NK-92 (cell line): ENCODE measurements around the gene TPPP2.

Source experiments
- DNase-seq: peaks from one replicate; lab custom pipeline; 2025; ENCODE audit not compliant: unreplicated experiment; lab: John Stamatoyannopoulos, UW

TPPP2 gene

DNA sequence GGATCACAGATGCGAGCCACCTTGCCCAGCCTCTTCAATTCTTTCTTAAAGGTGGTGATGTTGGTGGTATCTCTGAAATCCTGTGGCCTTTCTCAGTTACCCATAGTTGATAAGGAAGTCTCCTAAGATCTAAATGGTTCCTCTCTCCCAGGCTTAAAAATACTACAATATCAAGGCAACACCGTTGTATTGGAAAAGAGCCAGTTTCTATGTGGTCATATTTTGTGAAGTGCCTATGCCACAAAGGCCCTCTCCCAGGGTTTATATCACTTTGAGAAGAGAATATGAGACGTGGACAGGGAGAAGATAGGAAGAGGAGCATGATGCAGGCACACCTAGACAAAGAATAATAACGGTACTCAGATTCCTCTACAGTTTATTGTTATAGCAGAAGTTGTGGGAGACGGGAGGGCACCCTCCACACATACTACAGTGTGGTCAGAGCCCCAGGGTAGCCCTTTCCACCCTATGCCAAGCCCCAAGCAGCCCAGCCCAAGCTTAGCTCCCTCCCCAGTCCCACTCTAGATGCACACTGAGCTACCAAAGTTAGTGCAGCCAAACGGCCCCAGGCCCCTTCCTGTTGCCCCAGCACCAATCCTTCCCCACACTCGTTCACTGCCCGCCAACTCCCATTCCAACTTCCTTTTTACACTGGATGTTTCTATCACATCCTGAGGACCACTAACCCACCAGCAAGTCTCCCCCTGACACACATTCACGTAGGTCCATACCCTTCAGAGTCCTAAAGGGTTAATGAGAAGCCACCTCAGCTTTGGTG lies 13.4 kb upstream of the TPPP2 start:
- no peak for DNase-seq

DNA sequence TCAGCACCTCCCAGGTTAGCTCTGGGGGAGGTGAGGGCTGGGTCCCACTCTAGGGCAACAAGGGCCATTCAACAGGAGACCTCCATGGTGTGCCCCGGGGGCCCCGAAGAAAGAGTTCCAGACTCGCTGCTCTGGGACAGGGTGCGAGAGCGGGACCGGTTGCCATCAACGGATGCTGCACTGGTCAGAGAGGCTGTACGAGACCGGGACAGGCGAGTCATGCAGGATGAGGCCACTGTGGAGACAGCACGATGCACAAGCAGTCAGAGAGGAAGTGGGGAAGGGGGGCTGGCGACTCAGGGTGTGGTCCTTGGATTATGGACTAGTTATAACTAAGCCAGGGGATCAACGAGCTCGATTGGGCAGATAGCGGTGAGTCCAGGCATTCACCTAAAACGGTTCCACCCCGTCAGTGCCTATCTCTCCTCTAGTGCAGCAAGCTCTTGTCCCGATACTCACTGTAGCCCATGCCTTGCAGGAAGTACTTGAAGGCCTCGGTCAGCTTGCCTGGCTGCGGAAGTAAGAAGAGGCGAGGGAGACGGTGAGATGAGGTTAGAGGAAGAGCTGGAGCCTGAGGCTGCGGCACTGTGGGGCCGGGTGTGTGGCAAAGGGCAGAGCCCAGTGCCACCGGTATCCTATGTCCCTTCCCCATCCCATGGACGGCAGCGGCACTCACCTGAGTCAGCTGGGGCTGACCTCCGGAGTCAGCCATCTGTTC lies 12.3 kb upstream of the TPPP2 start:
- no peak for DNase-seq

DNA sequence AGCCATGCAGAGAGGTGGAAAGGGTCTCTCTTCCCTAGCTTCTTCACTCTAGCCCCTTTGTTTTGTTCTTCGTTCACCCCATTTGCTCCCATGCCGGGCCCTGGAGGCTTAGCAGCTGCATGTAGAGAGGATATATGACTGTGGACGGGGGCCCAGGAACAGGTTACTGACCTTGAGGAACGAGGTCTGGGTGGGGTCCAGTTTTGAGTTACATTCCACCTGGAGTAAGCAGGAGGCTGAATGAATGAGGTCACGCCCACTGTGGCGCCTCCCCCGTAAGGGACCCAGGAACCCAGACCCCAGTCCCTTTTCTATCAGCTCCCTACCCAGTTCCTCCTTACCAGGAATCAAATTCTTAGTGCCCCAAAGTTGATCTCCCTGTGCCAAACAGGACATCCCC lies 11.7 kb upstream of the TPPP2 start:
- DNase-seq: no peak

DNA sequence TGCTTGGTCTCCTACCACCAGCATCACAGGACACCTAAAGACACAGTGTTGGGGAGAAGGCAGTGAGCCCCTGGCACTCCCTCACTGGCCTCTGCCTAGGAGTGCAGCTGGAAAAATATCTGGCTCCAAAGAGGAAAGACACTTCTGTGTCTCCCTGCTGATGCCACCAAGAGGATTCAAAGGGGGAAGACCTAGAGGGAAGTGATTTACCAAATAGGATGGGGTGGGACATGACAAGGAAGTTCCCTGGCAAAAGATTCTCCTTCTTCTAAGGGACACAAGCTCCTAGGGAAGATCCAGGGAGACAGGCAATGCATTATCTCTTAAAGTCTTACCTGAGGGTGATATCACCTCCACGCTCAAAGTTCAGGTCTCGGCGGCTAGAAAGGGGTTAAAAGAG lies 11.2 kb upstream of the TPPP2 start:
- no peak for DNase-seq

DNA sequence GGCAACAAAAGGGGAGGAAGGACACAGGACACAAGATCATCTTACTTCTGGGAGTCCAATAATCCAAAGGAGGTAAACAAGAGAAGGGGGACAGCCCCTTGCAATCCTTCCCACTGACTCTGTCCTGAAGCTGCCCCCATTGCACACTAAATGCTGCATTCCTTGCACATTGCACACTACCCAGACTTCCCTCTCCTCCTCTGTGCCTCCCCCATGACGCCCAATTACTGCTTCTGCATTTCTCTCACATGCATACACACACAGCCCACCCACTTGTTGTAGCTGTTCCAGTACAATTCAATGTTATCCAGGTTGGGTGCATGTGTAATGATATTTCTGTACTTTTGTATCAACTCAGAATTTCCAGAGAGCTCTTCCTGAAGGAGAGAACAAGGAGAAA lies 10.7 kb upstream of the TPPP2 start:
- DNase-seq: no peak

DNA sequence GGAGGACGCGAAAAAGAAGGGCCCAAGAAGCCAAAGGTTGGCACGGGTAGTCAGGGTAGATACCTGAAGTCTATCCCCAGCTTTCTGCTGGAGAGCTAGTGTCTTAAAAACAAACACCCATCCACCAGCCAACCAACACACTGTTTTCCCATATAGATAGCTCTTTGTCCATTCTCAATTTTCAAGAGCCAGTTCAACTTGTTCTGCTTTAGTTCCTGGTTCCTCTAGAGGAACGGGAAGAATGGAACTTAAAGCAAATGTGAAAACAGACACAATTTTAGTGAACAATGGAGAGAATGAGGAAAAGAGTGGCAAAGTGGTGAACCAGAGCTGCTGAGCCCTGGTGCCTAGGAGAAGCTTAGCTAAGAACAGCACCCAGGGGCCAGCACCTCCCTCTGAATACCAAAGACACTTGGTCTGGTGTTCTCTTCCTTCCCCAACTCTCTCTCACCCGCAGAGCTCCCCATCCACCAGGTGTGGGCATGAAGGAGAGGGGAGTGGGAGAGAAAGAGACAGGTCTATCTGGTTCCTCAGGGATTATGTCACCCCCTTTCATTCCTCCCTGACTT lies 9.0 kb upstream of the TPPP2 start:
- DNase-seq: no peak

DNA sequence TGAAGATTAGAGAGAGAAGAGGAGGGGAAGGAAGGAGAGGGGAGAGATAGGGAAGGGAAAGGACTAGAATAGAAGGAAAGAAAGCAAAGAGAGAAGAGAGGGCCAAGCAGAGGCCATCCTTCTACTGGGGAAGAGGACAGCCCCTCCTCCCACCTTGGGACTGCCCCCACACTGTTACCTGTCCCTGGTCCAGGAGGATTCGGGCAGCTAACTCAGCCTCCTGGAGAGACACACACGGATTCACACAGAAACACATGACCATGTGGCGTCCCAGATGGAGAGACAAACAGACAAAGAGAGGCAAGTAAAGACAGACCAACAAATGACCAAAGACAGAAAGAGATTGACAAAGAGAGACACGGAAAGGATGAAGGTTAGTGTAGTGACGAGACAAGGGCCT lies 7.3 kb upstream of the TPPP2 start:
- no peak for DNase-seq

DNA sequence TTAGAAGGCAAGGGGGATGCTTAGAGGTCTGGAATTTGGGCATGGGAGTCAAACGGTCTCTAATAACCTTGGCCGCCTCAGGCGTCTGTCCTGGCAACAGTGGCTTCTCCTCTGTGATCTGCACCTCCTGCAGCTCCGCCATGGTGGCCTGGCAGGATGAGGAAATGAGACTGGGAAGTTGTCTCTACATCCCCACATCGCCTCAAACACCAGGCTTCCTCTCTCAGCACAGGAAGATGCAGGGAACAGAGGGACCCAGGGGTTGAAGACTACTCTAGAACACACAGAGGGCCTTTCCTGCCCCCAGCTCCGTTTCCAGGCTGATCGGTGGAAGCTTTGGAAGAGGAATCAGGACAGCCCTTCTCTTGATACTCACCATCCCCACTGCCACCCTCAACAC lies 6.8 kb upstream of the TPPP2 start:
- no peak for DNase-seq

DNA sequence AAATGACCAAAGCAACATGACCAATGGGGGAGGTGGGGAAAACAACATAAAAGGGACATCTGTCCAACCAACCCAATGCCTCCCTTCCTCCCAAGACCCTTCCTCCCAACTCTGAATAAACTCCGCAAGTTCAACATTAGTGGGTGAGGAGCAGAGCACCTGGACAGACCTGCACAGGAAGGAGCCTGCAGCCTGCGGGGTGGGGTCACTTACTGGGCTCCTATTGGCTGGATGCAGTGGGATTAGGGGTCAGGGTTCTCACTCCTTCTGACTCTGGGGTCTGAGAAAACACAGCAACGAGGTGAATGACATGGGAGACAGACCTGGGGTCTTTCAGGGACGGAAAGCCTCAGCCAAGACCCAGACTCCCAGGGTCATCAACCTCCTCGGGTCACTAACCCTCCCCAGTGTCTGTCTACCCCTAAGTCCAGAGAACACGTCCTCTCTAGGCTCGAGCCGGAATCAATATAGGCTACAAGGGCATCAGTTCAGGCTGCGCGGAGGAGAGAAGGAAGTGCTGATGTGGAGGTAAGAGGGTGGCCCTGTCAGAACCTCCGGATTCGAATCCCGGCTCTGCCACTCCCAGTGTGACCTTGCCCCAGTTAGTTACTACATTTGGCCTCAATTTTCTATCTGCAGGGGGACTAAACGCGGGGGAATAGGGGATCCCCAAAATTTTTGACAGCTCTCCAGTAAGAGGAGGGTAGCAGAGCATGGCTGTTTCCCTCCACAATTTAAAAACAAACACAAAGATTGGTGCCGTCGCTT lies 6.0 kb upstream of the TPPP2 start:
- no peak for DNase-seq

DNA sequence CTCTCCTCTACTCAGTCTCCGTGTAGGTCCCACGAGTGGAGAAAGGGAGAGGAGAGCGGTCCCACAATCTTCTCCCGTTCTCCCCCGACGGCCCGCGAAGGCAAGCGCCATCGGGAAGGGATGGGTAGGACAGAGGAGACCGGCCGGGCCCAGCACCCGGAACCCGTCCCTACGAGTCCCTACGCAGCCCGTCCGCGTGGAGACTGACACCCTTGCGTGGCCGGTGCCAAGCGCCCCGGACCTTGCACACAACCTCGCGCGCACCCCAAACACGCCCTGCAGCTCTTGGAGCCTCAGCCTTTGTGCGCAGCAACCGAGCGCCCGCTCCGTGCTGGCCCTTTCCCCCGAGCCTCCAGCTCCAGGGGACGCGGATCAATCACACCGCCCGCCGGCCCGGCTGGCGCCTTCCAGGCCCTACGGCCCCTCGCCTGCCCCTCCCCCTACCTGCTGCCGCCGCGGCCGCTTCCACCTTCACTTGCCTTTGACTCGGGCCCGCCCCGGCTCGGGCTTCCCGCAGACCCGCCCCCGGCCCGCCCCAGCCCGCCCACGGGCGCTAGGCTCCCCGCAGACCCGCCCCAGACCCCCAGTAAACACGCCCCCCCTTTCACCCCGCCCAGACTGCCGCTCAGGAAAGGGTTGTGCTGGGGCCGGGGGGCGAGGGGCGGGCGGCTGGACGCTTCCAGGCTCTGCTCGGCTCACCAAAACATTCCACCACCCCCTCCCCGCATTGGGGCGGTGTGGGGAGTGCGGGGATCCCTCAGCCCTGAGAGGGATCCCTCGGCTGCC lies 5.2 kb upstream of the TPPP2 start, which contains the start of gene NDRG2:
Gene NDRG2, minus strand, starts transcription at position 477 of the 786 bp plus-strand sequence. CDS start 1,746 bp downstream, outside the sequence.
- DNase-seq: no peak

DNA sequence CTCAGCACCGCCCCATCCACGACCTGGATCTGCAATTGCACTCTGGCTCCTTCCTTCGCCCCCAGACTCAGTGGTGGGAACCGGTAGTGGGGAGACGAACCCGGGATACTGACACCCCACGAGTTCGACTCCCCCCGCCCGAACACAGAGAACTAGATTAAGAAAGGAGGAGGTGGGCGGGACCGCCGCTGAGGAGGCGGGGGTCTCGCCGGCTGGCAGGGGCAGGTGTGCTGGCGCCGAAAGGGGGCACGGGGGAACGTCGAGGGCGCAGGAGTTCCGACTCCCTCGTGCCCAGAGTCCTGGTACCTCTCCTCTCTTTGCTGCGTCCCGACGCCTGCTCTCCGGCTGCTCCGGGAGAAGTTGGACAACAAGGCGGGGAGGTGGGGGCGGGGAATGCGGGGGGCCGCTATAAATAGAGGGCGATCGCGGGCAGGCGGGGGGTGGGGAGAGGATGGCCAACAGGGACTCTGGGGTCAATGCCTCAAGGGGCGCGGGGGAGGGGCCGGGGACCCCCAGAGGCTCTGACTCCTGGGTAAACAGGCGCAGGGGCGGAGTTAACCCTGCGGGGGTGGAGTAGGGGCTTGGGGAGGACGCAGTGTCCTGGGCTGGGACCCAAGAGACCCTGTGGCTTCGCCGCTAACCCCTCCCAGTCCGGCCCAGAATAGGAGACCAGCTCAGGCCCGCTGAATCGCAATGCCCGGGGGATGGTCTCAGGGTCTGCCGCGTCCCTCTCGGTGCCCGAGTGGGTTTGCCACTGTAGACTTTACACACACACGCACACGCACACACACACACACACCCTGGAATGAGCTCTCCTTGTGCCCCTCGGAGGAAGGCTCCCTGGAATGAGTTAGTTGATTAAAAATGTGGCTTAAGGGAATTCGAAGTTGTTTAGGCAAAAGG lies 4.4 kb upstream of the TPPP2 start:
- no peak for DNase-seq

DNA sequence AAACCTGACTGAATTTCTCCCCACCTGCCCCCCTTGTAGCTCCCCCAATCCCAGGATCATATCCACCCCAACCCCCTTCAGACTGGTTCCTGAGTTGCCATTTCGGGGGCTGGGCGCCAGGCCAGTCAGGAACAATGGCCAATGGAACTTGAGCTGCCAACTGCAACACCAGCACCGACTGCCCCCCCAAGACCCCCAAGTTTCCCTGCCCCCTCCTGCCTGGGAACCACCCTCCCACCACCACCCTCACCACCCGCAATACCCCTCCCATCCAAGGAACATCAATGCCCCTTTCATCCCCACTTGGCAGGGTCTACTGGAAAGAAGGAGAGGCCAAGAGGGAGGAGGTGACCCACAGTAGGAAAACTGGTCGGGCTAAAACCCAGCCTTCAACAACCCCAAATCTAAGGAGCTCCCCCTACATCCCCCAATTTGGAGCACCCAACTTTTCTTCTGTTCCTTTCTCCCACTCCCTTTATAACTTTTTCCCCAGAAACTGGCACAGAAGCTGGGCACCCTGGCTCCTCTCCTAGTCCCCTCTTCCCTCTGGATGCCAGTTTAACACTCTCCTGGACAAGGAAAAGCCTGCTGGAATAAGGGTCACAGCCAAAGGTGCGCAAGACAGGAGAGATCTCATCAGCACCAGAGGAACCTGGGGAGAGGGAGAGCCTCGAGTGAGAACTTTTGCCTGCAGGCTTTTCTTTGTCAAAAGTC lies 3.6 kb upstream of the TPPP2 start:
- DNase-seq: no peak

DNA sequence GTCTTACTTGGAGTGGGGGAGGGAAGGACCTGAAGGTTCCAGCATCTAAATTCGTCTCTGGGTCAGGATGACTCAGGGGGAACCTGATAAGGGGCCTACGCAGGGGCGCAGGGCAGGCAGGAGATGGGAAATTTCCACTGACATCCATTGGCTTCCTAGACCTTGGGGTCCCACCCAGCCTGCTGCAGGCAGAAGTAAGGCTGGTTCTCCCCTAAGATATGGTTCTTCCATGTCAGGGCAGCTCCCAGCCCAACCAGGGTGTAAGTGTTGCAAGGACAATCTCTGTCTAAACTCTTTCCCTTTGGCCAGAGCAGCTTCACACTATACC lies 3.1 kb upstream of the TPPP2 start:
- no peak for DNase-seq

DNA sequence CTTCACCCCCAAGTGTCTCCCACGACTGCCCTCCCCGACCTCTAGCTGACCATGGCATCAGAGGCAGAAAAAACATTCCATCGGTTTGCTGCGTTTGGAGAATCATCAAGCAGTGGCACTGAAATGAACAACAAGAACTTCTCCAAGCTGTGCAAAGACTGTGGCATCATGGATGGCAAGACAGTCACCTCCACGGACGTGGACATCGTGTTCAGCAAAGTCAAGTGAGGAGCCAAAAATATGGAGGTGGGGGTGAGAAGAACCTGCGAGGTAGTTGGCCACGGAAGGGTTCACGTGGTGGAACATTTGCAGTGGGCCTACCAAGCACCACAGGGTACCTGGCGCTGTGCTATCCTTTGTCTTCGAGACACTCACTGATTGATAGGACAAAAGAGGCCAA lies 514 bp downstream of the TPPP2 start:
- no peak for DNase-seq

DNA sequence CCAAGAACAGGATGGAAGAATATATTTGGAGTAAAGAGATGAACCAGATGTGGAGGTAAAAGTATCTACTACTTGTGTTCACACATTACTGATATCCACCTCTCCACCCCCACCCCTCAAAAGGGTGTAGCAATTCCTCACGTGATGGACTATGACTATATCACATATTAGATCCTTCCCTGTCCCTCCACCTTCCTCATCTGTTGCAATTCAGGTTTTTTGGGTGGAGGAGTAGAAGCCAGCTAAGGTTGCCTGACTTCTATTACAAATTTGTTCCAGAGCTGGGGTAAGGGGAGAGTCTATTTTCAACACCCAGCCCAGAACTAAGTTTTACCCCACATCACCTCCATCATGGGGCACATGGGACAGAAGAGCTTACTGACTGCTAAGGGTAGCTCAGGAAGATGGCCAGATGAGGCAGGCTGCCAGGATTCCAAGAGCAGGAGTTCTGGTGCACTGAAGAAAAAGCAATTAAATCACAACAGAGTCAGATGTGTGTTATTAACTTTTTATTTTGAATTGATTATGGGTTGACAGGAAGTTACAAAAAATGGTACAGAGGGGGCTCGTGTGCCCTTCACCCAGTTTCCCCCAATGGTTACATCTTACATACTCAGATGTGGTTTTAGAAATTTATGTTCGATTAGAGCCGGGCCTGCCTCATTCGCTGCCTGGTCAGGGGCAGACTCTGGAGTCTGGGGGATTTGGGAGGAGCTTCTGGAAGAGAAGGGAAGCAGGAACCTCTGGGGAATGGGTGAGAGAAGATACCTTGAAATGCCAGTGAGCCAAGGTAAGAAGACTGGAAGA lies 2.5 kb downstream of the TPPP2 start:
- DNase-seq: no peak

DNA sequence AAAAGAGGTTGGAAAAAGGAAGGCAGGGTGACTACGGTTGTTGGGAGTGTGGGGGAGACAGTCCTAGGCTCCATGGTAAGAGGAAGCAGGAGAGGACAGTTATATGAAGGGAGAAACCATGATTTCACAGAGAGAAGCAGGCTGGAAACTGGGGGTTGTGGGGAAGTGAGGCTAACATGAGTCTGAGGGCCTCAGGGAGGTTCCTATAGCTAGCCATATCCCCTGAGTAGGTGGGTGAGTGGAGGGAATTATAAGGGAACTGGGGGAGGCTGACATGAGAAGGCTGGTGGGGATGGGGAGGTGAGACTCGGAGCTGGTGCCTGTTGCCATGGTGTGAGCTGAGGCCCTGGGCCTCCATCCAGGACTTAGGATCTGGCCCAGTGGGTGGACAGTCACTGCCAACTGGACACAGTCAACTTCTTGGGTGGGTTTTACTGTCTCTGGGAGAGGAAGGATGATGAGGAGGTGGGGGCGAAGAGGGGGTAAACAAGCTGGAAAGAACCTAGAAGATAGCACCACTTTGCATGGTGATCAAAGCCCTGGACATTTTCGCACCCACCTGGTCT lies 3.2 kb downstream of the TPPP2 start:
- no peak for DNase-seq

DNA sequence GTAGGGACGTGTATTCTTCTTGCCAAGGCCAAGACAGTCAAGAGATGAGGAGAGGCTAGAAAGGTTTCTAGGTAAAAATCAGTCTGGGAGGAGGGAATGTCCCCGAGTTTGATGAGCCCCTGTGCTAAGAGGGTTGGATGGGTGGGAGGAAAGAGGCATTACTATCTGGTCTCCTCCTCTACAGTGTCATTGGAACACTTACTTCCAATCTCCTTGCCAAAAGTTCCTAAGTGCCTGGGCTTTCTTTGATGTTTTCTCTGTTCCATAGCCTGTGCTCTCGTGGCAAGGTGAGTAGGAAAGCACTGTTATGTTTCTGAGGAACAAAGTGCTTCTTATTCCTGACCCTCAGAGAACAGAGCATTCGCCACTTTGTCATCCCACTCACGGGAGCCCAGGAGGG lies 4.7 kb downstream of the TPPP2 start, which contains the start of gene RNASE13:
Gene RNASE13, minus strand, starts transcription at position 101 of the 400 bp plus-strand sequence. CDS start 519 bp downstream, outside the sequence.
- no peak for DNase-seq

DNA sequence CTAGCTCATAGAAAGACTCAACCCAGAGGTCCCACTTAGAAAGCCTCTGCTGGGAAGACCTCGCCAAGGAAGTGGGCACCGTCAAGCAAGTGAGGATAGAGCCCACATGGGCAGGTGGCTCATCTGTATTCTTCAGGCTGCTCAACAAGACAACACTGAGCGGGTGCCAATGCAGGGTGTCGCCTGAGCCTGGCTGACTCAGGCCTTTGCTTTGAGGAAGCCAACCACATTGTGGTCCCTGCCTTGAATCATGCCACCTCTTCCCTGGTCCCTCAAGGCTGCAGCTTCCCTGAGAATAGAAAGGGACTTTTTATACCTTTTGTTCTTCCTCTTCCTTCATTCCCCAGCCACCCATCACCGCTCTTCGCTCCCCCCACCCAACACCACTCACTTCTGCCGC lies 6.7 kb downstream of the TPPP2 start:
- no peak for DNase-seq
